Mesendoderm (in vitro differentiated cells): ENCODE data around the gene PDE4D.

Experiments used
- DNase-seq: peaks from one replicate; pipeline ENCODE4 v3.0.0; 2013
- H2AK5ac ChIP-seq: 2 replicates; pipeline ENCODE4 v1.6.1; 2013; ENCODE audit warnings: low read length, inconsistent platforms
- H2BK120ac ChIP-seq: 2 replicates; pipeline ENCODE4 v1.6.1; 2013; ENCODE audit warnings: low read depth, mild to moderate bottlenecking, low read length, moderate library complexity, mixed read lengths
- H2BK15ac ChIP-seq: replicated peaks from 2 replicates; pipeline ENCODE4 v1.6.1; 2013; ENCODE audit warnings: low read depth, mild to moderate bottlenecking, moderate library complexity
- H2BK5ac ChIP-seq: 2 replicates; pipeline ENCODE4 v1.6.1; 2013; ENCODE audit warnings: low read length, inconsistent platforms
- H3K18ac ChIP-seq: 2 replicates; pipeline ENCODE4 v1.6.1; 2013; ENCODE audit warnings: mild to moderate bottlenecking, low read length, mixed read lengths
- H3K23ac ChIP-seq: one replicate; pipeline ENCODE4 v1.6.1; 2013; ENCODE audit warnings: low read length
- H3K27ac ChIP-seq: 2 replicates; pipeline ENCODE4 v1.5.1; 2013; ENCODE audit warnings: low read depth, mild to moderate bottlenecking, inconsistent platforms, low read length, moderate library complexity
- H3K27me3 ChIP-seq: 2 replicates; pipeline ENCODE4 v1.6.1; 2013; ENCODE audit warnings: low read length, control low read depth, mild to moderate bottlenecking, inconsistent platforms; ENCODE audit not compliant: insufficient read depth, poor library complexity
- H3K36me3 ChIP-seq: 2 replicates; pipeline ENCODE4 v1.6.1; 2013; ENCODE audit warnings: low read length, inconsistent platforms; ENCODE audit not compliant: control insufficient read depth, insufficient read depth
- H3K4ac ChIP-seq: one replicate; pipeline ENCODE4 v1.6.1; 2013; ENCODE audit warnings: low read depth, mild to moderate bottlenecking, low read length, moderate library complexity
- H3K4me1 ChIP-seq: 2 replicates; pipeline ENCODE4 v1.6.1; 2013; ENCODE audit warnings: low read depth, low read length, inconsistent platforms; ENCODE audit not compliant: control insufficient read depth
- H3K4me2 ChIP-seq: 2 replicates; pipeline ENCODE4 v1.6.1; 2013; ENCODE audit warnings: low read length
- H3K4me3 ChIP-seq: 2 replicates; pipeline ENCODE4 v1.5.1; 2013; ENCODE audit warnings: mild to moderate bottlenecking, low read length
- H3K56ac ChIP-seq: one replicate; pipeline ENCODE4 v1.6.1; 2013; ENCODE audit warnings: low read length
- H3K79me1 ChIP-seq: 2 replicates; pipeline ENCODE4 v1.6.1; 2013; ENCODE audit warnings: low read length, inconsistent platforms
- H3K79me2 ChIP-seq: 2 replicates; pipeline ENCODE4 v1.6.1; 2013; ENCODE audit warnings: mild to moderate bottlenecking, low read length; ENCODE audit not compliant: control insufficient read depth, insufficient read depth
- H3K9ac ChIP-seq: 2 replicates; pipeline ENCODE4 v1.6.1; 2013; ENCODE audit warnings: low read length, inconsistent platforms
- H4K5ac ChIP-seq: one replicate; pipeline ENCODE4 v1.6.1; 2013; ENCODE audit warnings: low read length
- H4K8ac ChIP-seq: one replicate; pipeline ENCODE4 v1.6.1; 2013; ENCODE audit warnings: low read depth, mild to moderate bottlenecking, control low read depth, low read length, moderate library complexity
- WGBS: extraction: QIAGEN DNeasy Blood & Tissue Kit; methylation state at CpG from one replicate; pipeline ENCODE4 v1.1.7; 2013; ENCODE audit warnings: low lambda C conversion rate, missing lambda C conversion rate; ENCODE audit not compliant: insufficient coverage; ENCODE audit errors: extremely low coverage; 5-methylcytosine and 5-hydroxymethylcytosine counted together

The PDE4D gene

GRCh38 chr5:59368951-59369350 lies 524.6 kb downstream of the PDE4D start:
- Histone ChIP-seq H2BK120ac (no peak overlapping the region), H4K5ac (no peak overlapping the region), H3K23ac (no peak overlapping the region), H3K27ac (no peak overlapping the region), H3K4me3 (no peak overlapping the region), H3K79me2 (no peaks in the 10 kb centered on the region), H2BK5ac (no peak overlapping the region), H3K4ac (no peak overlapping the region), H3K36me3 (no peaks in the 10 kb centered on the region), H3K4me1 (no peaks in the 10 kb centered on the region), H3K27me3 (no peaks in the 10 kb centered on the region), H3K9ac (no peak overlapping the region), H3K56ac (no peak overlapping the region), H2AK5ac (no peak overlapping the region), H3K4me2 (no peak overlapping the region), H3K79me1 (no peaks in the 10 kb centered on the region), H3K18ac (no peak overlapping the region), H4K8ac (no peak overlapping the region), H2BK15ac (no peak overlapping the region)
- no peak for DNase-seq
- WGBS = no CpG with 5 or more reads among the region's 4 CpGs

- H3K27me3 ChIP-seq = no peaks in the 10 kb centered on the region
- H2AK5ac ChIP-seq = no peak overlapping the region
- H4K8ac ChIP-seq = no peak overlapping the region
- no peak overlapping the region for H3K9ac ChIP-seq
- no CpG with 5 or more reads among the region's 7 CpGs for WGBS
- no peak overlapping the region for H4K5ac ChIP-seq
- no peaks in the 10 kb centered on the region for H3K79me1 ChIP-seq
- H3K4ac ChIP-seq = no peak overlapping the region
- H3K79me2 ChIP-seq = no peaks in the 10 kb centered on the region
- no peak overlapping the region for H3K56ac ChIP-seq
- no peak overlapping the region for H2BK5ac ChIP-seq
- no peaks in the 10 kb centered on the region for H3K36me3 ChIP-seq
- no peak overlapping the region for H3K23ac ChIP-seq
- peaks cover 4% of the 10 kb centered on the region for H3K4me1 ChIP-seq
- H3K4me3 ChIP-seq = no peak overlapping the region
- H3K27ac ChIP-seq = no peak overlapping the region
- no peak overlapping the region for H2BK120ac ChIP-seq
- peak; percentile 78 for DNase-seq
- no peak overlapping the region for H2BK15ac ChIP-seq
- H3K18ac ChIP-seq = no peak overlapping the region
- H3K4me2 ChIP-seq = no peak overlapping the region
These were observed 525.6 kb downstream of the PDE4D start for GRCh38 chr5:59367791-59368394.

GRCh38 chr5:59366784-59367183 lies 526.7 kb downstream of the PDE4D start:
- Histone ChIP-seq H4K8ac (no peak overlapping the region), H2BK120ac (no peak overlapping the region), H3K4me1 (peaks cover 4% of the 10 kb centered on the region), H3K79me1 (no peaks in the 10 kb centered on the region), H3K4me3 (no peak overlapping the region), H3K4me2 (no peak overlapping the region), H4K5ac (no peak overlapping the region), H3K27ac (no peak overlapping the region), H3K18ac (no peak overlapping the region), H3K56ac (no peak overlapping the region), H3K9ac (no peak overlapping the region), H2BK5ac (no peak overlapping the region), H3K36me3 (no peaks in the 10 kb centered on the region), H3K27me3 (no peaks in the 10 kb centered on the region), H3K23ac (no peak overlapping the region), H2AK5ac (no peak overlapping the region), H2BK15ac (no peak overlapping the region), H3K4ac (no peak overlapping the region), H3K79me2 (no peaks in the 10 kb centered on the region)
- no peak for DNase-seq
- no CpG with 5 or more reads among the region's 4 CpGs for WGBS

DNA sequence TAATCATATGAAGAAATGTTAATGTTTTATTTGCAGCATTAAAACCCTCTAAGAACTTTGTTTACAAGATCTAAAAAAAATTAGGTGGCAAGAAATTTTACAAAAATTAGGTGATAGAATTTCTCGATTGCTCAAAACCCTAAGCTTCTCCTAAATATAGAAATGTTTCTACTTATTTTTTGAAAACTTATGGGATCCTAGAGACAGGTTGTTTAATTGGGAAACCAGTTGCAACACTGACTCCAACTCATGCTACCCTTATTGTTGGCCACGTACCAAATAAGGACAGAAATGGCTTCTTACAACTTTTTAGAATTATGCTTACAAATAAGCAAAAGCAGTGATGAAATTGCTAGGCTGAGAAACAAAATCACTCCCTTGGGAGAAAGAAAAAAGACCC lies 531.1 kb downstream of the PDE4D start:
- Histone ChIP-seq H3K79me2 (no peaks in the 10 kb centered on the region), H2AK5ac (no peak overlapping the region), H3K4me1 (peaks cover 9% of the 10 kb centered on the region), H3K27ac (no peak overlapping the region), H3K36me3 (no peaks in the 10 kb centered on the region), H4K5ac (no peak overlapping the region), H3K4ac (no peak overlapping the region), H3K23ac (no peak overlapping the region), H4K8ac (no peak overlapping the region), H3K9ac (no peak overlapping the region), H2BK15ac (no peak overlapping the region), H3K27me3 (no peaks in the 10 kb centered on the region), H3K4me3 (no peak overlapping the region), H2BK120ac (no peak overlapping the region), H3K79me1 (no peaks in the 10 kb centered on the region), H3K18ac (no peak overlapping the region), H3K4me2 (no peak overlapping the region), H2BK5ac (no peak overlapping the region), H3K56ac (no peak overlapping the region)
- DNase-seq = no peak
- no CpG with 5 or more reads among the region's 2 CpGs for WGBS

GRCh38 chr5:59361454-59361853 lies 532.1 kb downstream of the PDE4D start:
- H2BK120ac ChIP-seq = no peak overlapping the region
- no peak overlapping the region for H2BK5ac ChIP-seq
- WGBS = no CpG with 5 or more reads among the region's 1 CpG
- no peak overlapping the region for H3K23ac ChIP-seq
- peak overlapping the region; percentile 74 for H2BK15ac ChIP-seq
- H4K5ac ChIP-seq = no peak overlapping the region
- DNase-seq = no peak
- H2AK5ac ChIP-seq = no peak overlapping the region
- no peaks in the 10 kb centered on the region for H3K79me1 ChIP-seq
- no peak overlapping the region for H3K18ac ChIP-seq
- H3K4me1 ChIP-seq = peaks cover 11% of the 10 kb centered on the region
- no peak overlapping the region for H3K4ac ChIP-seq
- no peak overlapping the region for H3K56ac ChIP-seq
- H4K8ac ChIP-seq = no peak overlapping the region
- H3K4me3 ChIP-seq = no peak overlapping the region
- H3K9ac ChIP-seq = no peak overlapping the region
- no peak overlapping the region for H3K27ac ChIP-seq
- no peaks in the 10 kb centered on the region for H3K79me2 ChIP-seq
- H3K4me2 ChIP-seq = no peak overlapping the region
- H3K36me3 ChIP-seq = no peaks in the 10 kb centered on the region
- H3K27me3 ChIP-seq = no peaks in the 10 kb centered on the region

DNA sequence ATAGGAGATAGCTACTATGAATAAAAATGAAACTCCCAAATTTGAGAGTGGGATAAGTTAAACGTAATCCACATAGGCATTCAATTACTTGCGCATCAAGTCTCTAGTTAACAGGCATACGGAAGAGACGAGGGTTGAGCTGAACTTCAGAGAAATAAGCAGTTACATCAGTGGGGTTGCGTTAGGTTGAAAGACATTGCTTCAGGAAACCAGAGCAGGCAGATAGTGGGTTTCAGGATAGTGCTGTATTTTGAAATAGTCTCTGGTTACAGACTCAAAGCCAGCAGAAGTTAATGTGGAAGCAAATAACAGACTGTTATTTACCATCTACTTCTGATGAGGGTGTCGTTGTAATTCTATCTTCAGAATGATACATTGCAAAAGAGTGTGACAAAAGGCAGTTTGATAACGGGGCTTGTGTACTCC lies 533.4 kb downstream of the PDE4D start:
- no peaks in the 10 kb centered on the region for H3K79me2 ChIP-seq
- H3K36me3 ChIP-seq = no peaks in the 10 kb centered on the region
- H3K4me3 ChIP-seq = no peak overlapping the region
- no peak overlapping the region for H4K8ac ChIP-seq
- H2BK15ac ChIP-seq = no peak overlapping the region
- DNase-seq = peak; percentile 38
- WGBS = no CpG with 5 or more reads among the region's 7 CpGs
- no peaks in the 10 kb centered on the region for H3K27me3 ChIP-seq
- no peak overlapping the region for H3K23ac ChIP-seq
- no peaks in the 10 kb centered on the region for H3K79me1 ChIP-seq
- no peak overlapping the region for H2BK120ac ChIP-seq
- H3K27ac ChIP-seq = no peak overlapping the region
- no peak overlapping the region for H2BK5ac ChIP-seq
- peaks cover 11% of the 10 kb centered on the region for H3K4me1 ChIP-seq
- peak overlapping the region; percentile 30 for H3K18ac ChIP-seq
- no peak overlapping the region for H3K56ac ChIP-seq
- H3K9ac ChIP-seq = no peak overlapping the region
- H3K4ac ChIP-seq = no peak overlapping the region
- H4K5ac ChIP-seq = no peak overlapping the region
- H2AK5ac ChIP-seq = no peak overlapping the region
- H3K4me2 ChIP-seq = no peak overlapping the region
